Measurements from ENCODE around the gene FN1.

GRCh38 chr2:215319500-215319899 lies 116.4 kb downstream of the FN1 start:
- TF ChIP-seq POLR2AphosphoS5 (IDR thresholded peaks at IDR 0.05; ENCODE audit: low read depth, low read length) (no peak), CTCF (IDR thresholded peaks at IDR 0.05 in 2 of 3, conservative IDR thresholded peaks at IDR 0.05 in 1 of 3; ENCODE audit: borderline replicate concordance in 1 of 3, insufficient read depth in 1 of 3, low read depth in 2 of 3, low read length in 2 of 3) (no peak), REST (IDR thresholded peaks at IDR 0.05; ENCODE audit: low read depth) (no peak), EZH2 (IDR thresholded peaks at IDR 0.05) (no peak), CBX3 (IDR thresholded peaks at IDR 0.05; ENCODE audit: low read depth) (no peak), CEBPB (IDR thresholded peaks at IDR 0.05; ENCODE audit: low read depth) (no peak), JUND (IDR thresholded peaks at IDR 0.05) (no peak), ZFX (IDR thresholded peaks at IDR 0.05) (no peak), MAX (IDR thresholded peaks at IDR 0.05) (no peak), SIN3A (IDR thresholded peaks at IDR 0.05; ENCODE audit: low read depth) (no peak), SRF (IDR thresholded peaks at IDR 0.05; ENCODE audit: low read depth) (no peak), POLR2A (IDR thresholded peaks at IDR 0.05; ENCODE audit: borderline replicate concordance, extremely low read depth, insufficient read depth, insufficient read length) (no peak)
